ENCODE data around the gene PNKP. TPM values are rescaled to one million over a fixed set of nuclear protein-coding genes. Genes with fewer than 3 reads are reported as not detected.

Gene PNKP
- total and polyA plus RNA-seq, 9 of the 15 experiments (the other 6 are each of a cell fraction or from before 2014, with no cell fraction given), result 2.8 to 85.4 (median 25.3) TPM

DNA sequence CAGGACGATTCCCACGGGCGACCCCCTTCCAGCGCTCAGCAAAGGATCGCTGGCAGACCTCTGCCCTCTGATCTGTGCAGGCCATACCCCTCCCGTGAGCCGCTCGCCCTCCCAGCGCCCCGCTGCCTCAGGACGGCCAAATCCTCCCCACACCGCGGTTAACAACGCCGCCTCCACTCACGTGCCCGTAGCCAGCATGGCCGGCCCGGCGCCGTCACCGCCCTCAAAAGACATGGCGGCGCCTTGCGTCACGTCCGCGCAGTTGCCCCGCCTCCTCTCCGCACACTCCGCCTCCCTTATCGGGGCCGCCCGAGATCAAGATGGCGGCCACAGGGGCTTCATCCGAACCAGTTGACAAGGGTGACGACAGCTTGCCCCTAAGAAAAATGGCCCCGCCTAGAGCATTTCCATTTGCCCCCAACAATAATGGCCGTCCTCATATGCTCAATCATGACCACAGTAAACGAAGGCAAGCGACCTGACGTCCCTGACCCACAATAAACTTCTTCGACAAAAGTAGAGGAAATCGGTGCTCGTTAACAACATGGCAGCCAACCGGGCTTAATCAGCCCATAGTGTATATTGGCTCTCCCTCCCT is 9.1 kb upstream of the PNKP start (continued):
- TF ChIP-seq, protein P1, sequence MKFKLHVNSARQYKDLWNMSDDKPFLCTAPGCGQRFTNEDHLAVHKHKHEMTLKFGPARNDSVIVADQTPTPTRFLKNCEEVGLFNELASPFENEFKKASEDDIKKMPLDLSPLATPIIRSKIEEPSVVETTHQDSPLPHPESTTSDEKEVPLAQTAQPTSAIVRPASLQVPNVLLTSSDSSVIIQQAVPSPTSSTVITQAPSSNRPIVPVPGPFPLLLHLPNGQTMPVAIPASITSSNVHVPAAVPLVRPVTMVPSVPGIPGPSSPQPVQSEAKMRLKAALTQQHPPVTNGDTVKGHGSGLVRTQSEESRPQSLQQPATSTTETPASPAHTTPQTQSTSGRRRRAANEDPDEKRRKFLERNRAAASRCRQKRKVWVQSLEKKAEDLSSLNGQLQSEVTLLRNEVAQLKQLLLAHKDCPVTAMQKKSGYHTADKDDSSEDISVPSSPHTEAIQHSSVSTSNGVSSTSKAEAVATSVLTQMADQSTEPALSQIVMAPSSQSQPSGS (CRISPR knock-in tag; IDR thresholded peaks at IDR 0.05), result no peak
- TF ChIP-seq ZNF699 (CRISPR knock-in tag; IDR thresholded peaks at IDR 0.05; ENCODE audit: insufficient replicate concordance), result no peak
- TF ChIP-seq, protein P2, sequence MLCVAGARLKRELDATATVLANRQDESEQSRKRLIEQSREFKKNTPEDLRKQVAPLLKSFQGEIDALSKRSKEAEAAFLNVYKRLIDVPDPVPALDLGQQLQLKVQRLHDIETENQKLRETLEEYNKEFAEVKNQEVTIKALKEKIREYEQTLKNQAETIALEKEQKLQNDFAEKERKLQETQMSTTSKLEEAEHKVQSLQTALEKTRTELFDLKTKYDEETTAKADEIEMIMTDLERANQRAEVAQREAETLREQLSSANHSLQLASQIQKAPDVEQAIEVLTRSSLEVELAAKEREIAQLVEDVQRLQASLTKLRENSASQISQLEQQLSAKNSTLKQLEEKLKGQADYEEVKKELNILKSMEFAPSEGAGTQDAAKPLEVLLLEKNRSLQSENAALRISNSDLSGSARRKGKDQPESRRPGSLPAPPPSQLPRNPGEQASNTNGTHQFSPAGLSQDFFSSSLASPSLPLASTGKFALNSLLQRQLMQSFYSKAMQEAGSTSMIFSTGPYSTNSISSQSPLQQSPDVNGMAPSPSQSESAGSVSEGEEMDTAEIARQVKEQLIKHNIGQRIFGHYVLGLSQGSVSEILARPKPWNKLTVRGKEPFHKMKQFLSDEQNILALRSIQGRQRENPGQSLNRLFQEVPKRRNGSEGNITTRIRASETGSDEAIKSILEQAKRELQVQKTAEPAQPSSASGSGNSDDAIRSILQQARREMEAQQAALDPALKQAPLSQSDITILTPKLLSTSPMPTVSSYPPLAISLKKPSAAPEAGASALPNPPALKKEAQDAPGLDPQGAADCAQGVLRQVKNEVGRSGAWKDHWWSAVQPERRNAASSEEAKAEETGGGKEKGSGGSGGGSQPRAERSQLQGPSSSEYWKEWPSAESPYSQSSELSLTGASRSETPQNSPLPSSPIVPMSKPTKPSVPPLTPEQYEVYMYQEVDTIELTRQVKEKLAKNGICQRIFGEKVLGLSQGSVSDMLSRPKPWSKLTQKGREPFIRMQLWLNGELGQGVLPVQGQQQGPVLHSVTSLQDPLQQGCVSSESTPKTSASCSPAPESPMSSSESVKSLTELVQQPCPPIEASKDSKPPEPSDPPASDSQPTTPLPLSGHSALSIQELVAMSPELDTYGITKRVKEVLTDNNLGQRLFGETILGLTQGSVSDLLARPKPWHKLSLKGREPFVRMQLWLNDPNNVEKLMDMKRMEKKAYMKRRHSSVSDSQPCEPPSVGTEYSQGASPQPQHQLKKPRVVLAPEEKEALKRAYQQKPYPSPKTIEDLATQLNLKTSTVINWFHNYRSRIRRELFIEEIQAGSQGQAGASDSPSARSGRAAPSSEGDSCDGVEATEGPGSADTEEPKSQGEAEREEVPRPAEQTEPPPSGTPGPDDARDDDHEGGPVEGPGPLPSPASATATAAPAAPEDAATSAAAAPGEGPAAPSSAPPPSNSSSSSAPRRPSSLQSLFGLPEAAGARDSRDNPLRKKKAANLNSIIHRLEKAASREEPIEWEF (CRISPR knock-in tag; IDR thresholded peaks at IDR 0.05), result no peak; the same call in 1 of the 2 replicates
- no peak for TF ChIP-seq HBP1 (CRISPR knock-in tag; IDR thresholded peaks at IDR 0.05)
- no peak for TF ChIP-seq PTTG1 (tag; IDR thresholded peaks at IDR 0.05; ENCODE audit: low read depth)
- TF ChIP-seq ILK (tag; IDR thresholded peaks at IDR 0.05; ENCODE audit: borderline replicate concordance, low read depth), result no peak
- peak; percentile 93 for TF ChIP-seq GABPB1 (CRISPR knock-in tag; IDR thresholded peaks at IDR 0.05)
- peak; percentile 82 for TF ChIP-seq CEBPB (tag; IDR thresholded peaks at IDR 0.05)
- no peak for TF ChIP-seq PHF21A (IDR thresholded peaks at IDR 0.05; ENCODE audit: borderline replicate concordance, low read depth)
- no peak for TF ChIP-seq ZNF280A (IDR thresholded peaks at IDR 0.05; ENCODE audit: low read depth, partially characterized antibody)
- TF ChIP-seq CBFA2T3 (IDR thresholded peaks at IDR 0.05), result no peak
- TF ChIP-seq EP400 (IDR thresholded peaks at IDR 0.05), result peak; percentile 69
- TF ChIP-seq ZFPM2 (CRISPR knock-in tag; IDR thresholded peaks at IDR 0.05), result no peak
- TF ChIP-seq, protein P3, sequence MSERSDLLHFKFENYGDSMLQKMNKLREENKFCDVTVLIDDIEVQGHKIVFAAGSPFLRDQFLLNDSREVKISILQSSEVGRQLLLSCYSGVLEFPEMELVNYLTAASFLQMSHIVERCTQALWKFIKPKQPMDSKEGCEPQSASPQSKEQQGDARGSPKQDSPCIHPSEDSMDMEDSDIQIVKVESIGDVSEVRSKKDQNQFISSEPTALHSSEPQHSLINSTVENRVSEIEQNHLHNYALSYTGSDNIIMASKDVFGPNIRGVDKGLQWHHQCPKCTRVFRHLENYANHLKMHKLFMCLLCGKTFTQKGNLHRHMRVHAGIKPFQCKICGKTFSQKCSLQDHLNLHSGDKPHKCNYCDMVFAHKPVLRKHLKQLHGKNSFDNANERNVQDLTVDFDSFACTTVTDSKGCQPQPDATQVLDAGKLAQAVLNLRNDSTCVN (CRISPR knock-in tag; IDR thresholded peaks at IDR 0.05), result 0 out of 2 replicates have a peak, but pooled peaks have one; percentile 42
- no peak; the same call in 1 of the 2 replicates for TF ChIP-seq FOSL1 (tag; conservative IDR thresholded peaks at IDR 0.05)
- no peak for TF ChIP-seq XRCC3 (IDR thresholded peaks at IDR 0.05)
- TF ChIP-seq PRMT5 (CRISPR knock-in tag; IDR thresholded peaks at IDR 0.05), result no peak
- no peak for TF ChIP-seq SRSF9 (IDR thresholded peaks at IDR 0.05; ENCODE audit: borderline replicate concordance, low read depth, low read length)
